Measurements from ENCODE around the gene TFR2.
"Not testable (repeated sequence)": the region's sequence is repeated elsewhere in the genome, so short reads cannot be mapped to it uniquely, and the experiment has no call there.

TFR2 gene

DNA sequence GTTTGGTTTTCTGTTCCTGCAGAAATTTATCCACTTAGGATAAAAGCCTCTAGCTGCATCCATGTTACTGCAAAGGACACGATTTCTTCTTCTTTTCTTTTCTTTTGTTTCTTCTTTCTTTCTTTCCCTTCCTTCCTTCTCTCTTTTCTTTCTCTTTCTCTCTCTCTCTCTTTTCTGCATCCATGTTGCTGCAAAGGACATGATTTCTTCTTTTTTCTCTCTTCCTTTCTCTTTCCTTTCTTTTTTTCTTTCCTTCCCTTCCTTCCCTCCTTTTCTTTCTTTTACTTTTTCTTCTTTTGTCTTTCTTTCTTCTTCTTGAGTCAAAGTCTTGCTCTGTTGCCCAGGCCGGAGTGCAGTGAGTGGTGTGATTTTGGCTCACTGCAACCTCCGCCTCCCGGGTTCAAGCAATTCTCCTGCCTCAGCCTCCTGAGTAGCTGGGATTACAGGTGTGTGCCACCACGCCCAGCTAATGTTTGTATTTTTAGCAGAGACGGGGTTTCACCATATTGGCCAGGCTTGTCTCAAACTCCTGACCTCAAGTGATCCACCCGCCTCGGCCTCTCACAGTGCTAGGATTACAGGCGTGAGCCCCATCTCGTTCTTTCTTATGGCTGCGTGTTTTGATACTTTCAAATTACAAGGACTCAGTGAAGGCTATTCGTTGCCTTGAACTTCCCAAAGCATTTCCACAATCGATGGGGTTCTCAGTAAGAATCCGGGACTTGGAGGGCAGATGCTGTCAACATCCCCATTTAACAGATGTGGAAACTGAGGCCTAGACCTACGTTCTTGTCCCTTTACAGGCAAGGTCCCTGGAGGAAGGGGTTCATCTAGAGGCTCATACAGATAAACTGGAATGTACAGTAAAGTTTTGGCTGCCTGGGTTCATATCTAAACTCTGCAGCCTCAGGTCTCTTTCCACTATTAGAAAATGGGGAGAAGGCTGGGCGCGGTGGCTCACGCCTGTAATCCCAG, 30.3 kb upstream of the TFR2 start:
- TF ChIP-seq, protein P1, sequence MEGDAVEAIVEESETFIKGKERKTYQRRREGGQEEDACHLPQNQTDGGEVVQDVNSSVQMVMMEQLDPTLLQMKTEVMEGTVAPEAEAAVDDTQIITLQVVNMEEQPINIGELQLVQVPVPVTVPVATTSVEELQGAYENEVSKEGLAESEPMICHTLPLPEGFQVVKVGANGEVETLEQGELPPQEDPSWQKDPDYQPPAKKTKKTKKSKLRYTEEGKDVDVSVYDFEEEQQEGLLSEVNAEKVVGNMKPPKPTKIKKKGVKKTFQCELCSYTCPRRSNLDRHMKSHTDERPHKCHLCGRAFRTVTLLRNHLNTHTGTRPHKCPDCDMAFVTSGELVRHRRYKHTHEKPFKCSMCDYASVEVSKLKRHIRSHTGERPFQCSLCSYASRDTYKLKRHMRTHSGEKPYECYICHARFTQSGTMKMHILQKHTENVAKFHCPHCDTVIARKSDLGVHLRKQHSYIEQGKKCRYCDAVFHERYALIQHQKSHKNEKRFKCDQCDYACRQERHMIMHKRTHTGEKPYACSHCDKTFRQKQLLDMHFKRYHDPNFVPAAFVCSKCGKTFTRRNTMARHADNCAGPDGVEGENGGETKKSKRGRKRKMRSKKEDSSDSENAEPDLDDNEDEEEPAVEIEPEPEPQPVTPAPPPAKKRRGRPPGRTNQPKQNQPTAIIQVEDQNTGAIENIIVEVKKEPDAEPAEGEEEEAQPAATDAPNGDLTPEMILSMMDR (IDR thresholded peaks at IDR 0.05; ENCODE audit: low read depth, low read length), result no peak
- Histone ChIP-seq H3K27me3 (no peaks in the 10 kb centered on the region), H3K9me3 (no peaks in the 10 kb centered on the region), H3K4me3 (ENCODE audit: low read depth, low read length) (no peak overlapping the region), H3K36me3 (peaks cover 2% of the 10 kb centered on the region), H3K4me1 (no peaks in the 10 kb centered on the region)
- no peak for DNase-seq

DNA sequence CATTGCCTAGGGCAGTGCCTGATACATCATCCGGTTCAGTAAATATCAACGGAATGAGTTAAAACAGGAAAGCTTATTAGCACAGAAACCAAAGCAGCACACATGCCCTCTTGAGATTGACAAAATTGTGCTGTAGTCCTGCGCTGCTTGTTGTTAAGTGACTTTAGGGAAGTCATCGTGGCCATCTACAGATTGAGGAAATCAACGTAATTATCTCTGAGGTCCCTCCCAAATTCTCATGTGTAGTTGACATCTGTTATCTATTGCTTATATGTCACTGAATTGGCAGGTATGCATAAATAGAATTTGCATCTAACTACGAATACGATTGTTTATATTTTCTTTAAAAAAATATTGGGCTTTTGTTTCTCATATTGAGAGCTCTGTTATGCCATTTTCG, 28.7 kb upstream of the TFR2 start:
- Histone ChIP-seq H3K4me1 (no peaks in the 10 kb centered on the region), H3K27me3 (no peaks in the 10 kb centered on the region), H3K9me3 (no peaks in the 10 kb centered on the region), H3K36me3 (no peaks in the 10 kb centered on the region), H3K4me3 (ENCODE audit: low read depth, low read length) (no peak overlapping the region)
- DNase-seq, result no peak
- TF ChIP-seq, protein P1 (IDR thresholded peaks at IDR 0.05; ENCODE audit: low read depth, low read length), result no peak

DNA sequence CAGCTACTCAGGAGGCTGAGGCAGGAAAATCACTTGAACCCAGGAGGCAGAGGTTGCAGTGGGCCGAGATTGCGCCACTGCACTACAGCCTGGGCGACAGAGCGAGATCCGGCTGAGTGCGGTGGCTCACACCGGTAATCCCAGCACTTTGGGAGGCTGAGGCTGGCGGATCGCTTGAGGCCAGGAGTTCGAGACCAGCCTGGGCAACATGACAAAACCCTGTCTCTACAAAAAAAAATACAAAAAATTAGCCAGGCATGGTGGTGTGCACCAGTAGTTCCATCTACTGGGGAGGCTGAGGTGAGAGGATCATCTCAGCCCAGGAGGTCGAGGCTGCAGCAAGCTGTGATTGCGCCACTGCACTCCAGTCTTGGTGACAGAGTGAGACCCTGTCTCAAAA, 27.8 kb upstream of the TFR2 start:
- not testable (repeated sequence) for H3K27me3 ChIP-seq; H3K4me1 ChIP-seq; H3K9me3 ChIP-seq; DNase-seq; H3K4me3 ChIP-seq (ENCODE audit: low read depth, low read length); H3K36me3 ChIP-seq

DNA sequence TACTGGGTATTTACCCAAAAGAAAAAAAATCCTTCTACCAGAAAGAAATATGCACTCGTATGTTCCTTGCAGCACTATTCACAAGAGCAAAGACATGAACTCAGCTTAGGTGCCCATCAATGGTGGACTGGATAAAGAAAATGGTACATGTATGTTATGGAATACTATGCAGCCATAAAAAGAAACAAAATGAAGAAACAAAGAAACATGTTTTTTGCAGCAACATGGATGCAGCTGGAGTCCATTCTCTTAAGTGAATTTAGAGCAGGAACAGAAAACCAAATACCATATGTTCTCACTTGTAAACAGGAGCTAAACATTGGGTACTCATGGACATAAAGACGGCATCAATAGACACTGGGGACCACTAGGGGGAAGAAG, 26.7 kb upstream of the TFR2 start:
- DNase-seq, result no peak
- TF ChIP-seq, protein P1 (IDR thresholded peaks at IDR 0.05; ENCODE audit: low read depth, low read length), result no peak
- H3K4me3 ChIP-seq (ENCODE audit: low read depth, low read length), result no peak overlapping the region
- H3K4me1 ChIP-seq, result no peaks in the 10 kb centered on the region
- H3K36me3 ChIP-seq, result no peaks in the 10 kb centered on the region
- no peaks in the 10 kb centered on the region for H3K27me3 ChIP-seq
- H3K9me3 ChIP-seq, result no peaks in the 10 kb centered on the region

DNA sequence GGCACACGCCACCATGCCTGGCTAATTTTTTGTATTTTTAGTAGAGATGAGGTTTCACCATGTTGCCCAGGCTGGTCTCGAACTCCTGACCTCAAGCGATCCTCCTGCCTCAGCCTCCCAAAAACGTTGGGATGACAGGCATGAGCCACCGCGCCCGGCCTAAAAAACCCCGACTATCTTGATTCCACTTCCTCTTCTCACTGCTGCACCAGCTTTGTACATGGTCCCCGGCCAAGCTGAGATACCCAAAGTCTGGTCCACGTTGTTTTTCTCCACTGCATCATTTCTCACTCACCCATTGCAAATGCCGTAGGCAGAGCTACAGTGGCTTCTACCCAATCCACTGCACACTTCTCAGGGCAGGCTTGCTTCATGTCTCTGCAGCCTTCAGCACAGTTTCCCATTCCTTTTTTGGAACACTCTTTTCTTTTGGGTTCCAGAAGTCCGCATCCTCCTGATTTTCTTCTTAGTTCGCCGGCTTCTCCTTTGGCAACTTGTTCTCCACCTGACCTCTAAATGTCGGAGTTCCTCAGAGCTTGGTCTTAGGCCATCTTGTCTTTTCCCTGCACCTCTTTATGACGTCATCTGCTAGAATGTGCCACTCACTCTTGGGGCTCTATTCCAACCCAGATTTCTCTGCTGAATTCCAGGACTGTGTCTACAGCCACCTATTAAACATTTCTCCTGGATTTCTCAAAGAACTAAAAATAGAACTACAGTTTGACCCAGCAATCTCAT, 26.1 kb upstream of the TFR2 start:
- H3K27me3 ChIP-seq, result no peaks in the 10 kb centered on the region
- no peak for DNase-seq
- TF ChIP-seq, protein P1 (IDR thresholded peaks at IDR 0.05; ENCODE audit: low read depth, low read length), result no peak

DNA sequence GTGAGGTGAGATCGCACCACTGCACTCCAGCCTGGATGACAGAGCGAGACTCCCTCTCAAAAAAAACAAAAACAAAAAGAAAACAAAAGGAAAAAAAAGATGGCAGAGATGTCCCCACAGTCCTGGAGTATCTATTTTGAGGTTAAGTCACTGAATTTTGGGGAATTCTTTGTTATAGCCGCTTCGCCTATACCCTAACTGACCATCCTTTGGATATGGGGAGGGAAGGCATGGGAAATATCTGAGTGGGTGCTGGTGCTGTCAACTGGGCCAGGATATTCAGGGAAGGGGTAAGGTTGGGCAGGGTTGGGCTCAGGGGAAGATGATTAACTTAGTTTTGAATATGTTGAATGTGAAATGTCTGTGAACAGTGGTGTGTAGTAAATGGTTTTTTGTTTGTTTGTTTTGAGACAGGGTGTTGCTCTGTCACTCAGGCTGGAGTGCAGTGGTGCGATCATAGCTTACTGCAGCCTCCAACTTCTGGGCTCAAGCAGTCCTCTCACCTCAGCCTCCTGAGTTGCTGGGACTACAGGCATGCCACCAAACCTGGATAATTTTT, 23.9 kb upstream of the TFR2 start:
- H3K4me3 ChIP-seq (ENCODE audit: low read depth, low read length), result no peak overlapping the region
- no peaks in the 10 kb centered on the region for H3K4me1 ChIP-seq
- TF ChIP-seq, protein P1 (IDR thresholded peaks at IDR 0.05; ENCODE audit: low read depth, low read length), result no peak
- no peaks in the 10 kb centered on the region for H3K9me3 ChIP-seq
- no peak for DNase-seq
- H3K36me3 ChIP-seq, result no peaks in the 10 kb centered on the region
- H3K27me3 ChIP-seq, result no peaks in the 10 kb centered on the region

More for the DNA sequence above, 26.1 kb upstream of the TFR2 start:
- no peak overlapping the region for H3K4me3 ChIP-seq (ENCODE audit: low read depth, low read length)
- no peaks in the 10 kb centered on the region for H3K4me1 ChIP-seq
- no peaks in the 10 kb centered on the region for H3K9me3 ChIP-seq
- no peaks in the 10 kb centered on the region for H3K36me3 ChIP-seq

DNA sequence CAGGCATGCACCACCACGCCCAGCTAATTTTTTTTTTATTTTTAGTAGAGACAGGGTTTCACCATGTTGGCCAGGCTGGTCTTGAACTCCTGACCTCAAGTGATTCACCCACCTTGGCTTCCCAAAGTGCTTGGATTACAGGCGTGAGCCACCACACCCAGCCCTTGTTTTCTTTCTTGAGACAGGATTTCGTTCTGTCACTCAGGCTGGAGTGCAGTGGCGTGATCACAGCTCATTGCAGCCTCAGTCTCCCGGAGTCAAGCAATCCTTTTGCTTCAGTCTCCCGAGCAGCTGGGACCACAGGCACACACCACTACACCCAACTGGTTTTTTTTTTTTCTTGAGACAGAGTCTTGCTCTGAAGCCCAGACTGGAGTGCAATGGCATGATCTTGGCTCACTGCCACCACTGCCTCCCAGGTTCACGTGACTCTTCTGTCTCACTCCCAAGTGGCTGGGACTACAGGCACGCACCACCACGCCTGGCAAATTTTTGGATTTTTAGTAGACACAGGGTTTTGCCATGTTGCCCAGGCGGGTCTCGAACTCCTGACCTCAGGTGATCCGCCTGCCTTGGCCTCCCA, 20.9 kb upstream of the TFR2 start:
- DNase-seq; H3K36me3 ChIP-seq; H3K27me3 ChIP-seq; H3K4me3 ChIP-seq (ENCODE audit: low read depth, low read length); H3K9me3 ChIP-seq; H3K4me1 ChIP-seq: not testable (repeated sequence)

Measured in BE2C (cell line).